ENCODE results near the gene RSPH1.

The RSPH1 gene

GRCh38 chr21:42431196-42431595 is 64.8 kb downstream of the RSPH1 start:
- no peak for DNase-seq

GRCh38 chr21:42430521-42430920 is 65.5 kb downstream of the RSPH1 start:
- DNase-seq: no peak

GRCh38 chr21:42429856-42430255 is 66.2 kb downstream of the RSPH1 start:
- DNase-seq: no peak

- no peak for DNase-seq
Measured at GRCh38 chr21:42429021-42429420, 67.0 kb downstream of the RSPH1 start.

GRCh38 chr21:42427809-42428419 is 68.1 kb downstream of the RSPH1 start:
- no peak for DNase-seq

GRCh38 chr21:42426876-42427480 is 69.0 kb downstream of the RSPH1 start:
- DNase-seq: no peak

GRCh38 chr21:42426424-42426823 is 69.6 kb downstream of the RSPH1 start:
- no peak for DNase-seq

- no peak for DNase-seq
Measured at GRCh38 chr21:42425591-42425990, 70.4 kb downstream of the RSPH1 start.

GRCh38 chr21:42424914-42425541 is 71.0 kb downstream of the RSPH1 start:
- DNase-seq: no peak

- DNase-seq: no peak
Measured at GRCh38 chr21:42423685-42424084, 72.3 kb downstream of the RSPH1 start.

- no peak for DNase-seq
Measured at GRCh38 chr21:42423197-42423675, 72.8 kb downstream of the RSPH1 start.
